Measurements from ENCODE around the gene GNRH2. TPM values are rescaled to one million over a fixed set of nuclear protein-coding genes. Genes with fewer than 3 reads are reported as not detected.
A peak's percentile ranks its signal among the peaks of the same experiment; 100 is the strongest.

The GNRH2 gene
- total RNA-seq (2022) (0.74 TPM in 1 of 2 replicates, not detected in the other), Bru-seq, nascent RNA (percentile 50 among the genes with signal in this experiment), BruChase-seq, experiment 1, labeled RNA remaining after a 2-hour chase (percentile 43 among the genes with signal in this experiment), BruChase-seq, experiment 2, labeled RNA remaining after a 6-hour chase (percentile 42 among the genes with signal in this experiment)
- long read RNA-seq: 0 reads

GRCh38 chr20:3043322-3043721 lies at the start of gene GNRH2:
TSS of gene GNRH2 (plus strand) at chr20:3043622. CDS start at chr20:3044415, 793 bp downstream.
- Histone ChIP-seq H3K36me3 (ENCODE audit: control insufficient read depth, insufficient read depth, low read length) (peaks cover 6% of the 10 kb centered on the region), H3K4me1 (peaks cover 14% of the 10 kb centered on the region), H3K27me3 (replicated peaks; ENCODE audit: control insufficient read depth, insufficient read depth, low read length) (no peaks in the 10 kb centered on the region), H3K4me3 (ENCODE audit: low read depth, low read length) (peak within 1 kb of the TSS; percentile 96; the same call in 1 of the 2 replicates), H3K9me3 (no peaks in the 10 kb centered on the region)
- no peak for TF ChIP-seq CTCF (IDR thresholded peaks at IDR 0.05; ENCODE audit: insufficient read depth in 1 of 2, low read depth in 1 of 2, low read length in 1 of 2, severe bottlenecking in 1 of 2, unreplicated experiment in 1 of 2)
- H3K36me3 Mint-ChIP-seq (ENCODE audit: insufficient read depth, unreplicated experiment): peaks cover 60% of the 10 kb centered on the region
- peaks cover 17% of the 10 kb centered on the region for H3K4me1 Mint-ChIP-seq (ENCODE audit: low read depth, unreplicated experiment)
- DNase-seq: no peak
- no TSS peak for BruUV-seq (replicated peaks)
- H3K27me3 Mint-ChIP-seq (ENCODE audit: insufficient read depth, unreplicated experiment): no peaks in the 10 kb centered on the region
- H3K27ac Mint-ChIP-seq (ENCODE audit: unreplicated experiment): peak within 1 kb of the TSS; percentile 63
- POLR2A ChIA-PET: no interaction called here
- no peaks in the 10 kb centered on the region for H3K9me3 Mint-ChIP-seq (ENCODE audit: unreplicated experiment)
- CTCF ChIA-PET: no interaction called here
- intact Hi-C loops (cut with micrococcal nuclease; ENCODE audit: unreplicated experiment): no loop called here
- H3K4me3 Mint-ChIP-seq (ENCODE audit: unreplicated experiment): peak within 1 kb of the TSS; percentile 83

DNA sequence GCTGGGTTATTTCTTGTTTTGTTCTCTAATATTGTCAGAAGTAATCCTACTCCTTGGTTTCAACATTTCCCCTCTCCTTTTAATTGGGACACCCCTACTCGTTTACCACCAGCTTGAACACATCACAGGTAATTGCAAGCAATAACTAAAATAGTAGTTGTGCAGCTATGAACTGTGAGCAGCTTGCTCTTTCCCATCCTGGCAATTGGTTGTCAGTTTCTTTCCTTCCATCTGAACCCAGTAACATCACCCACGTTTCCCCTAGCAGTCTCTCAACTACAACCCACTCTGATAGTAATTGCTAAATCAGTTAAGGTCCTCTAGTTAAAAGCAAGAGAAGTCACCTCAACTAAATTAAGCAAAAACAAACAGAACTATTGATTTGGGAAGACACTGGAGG lies 47.6 kb upstream of the GNRH2 start:
- Histone ChIP-seq H3K36me3 (ENCODE audit: control insufficient read depth, insufficient read depth, low read length) (no peaks in the 10 kb centered on the region), H3K4me1 (no peaks in the 10 kb centered on the region), H3K4me3 (ENCODE audit: low read depth, low read length) (no peak overlapping the region), H3K27me3 (replicated peaks; ENCODE audit: control insufficient read depth, insufficient read depth, low read length) (no peaks in the 10 kb centered on the region), H3K9me3 (no peaks in the 10 kb centered on the region)
- POLR2A ChIA-PET: no interaction called here
- H3K27me3 Mint-ChIP-seq (ENCODE audit: insufficient read depth, unreplicated experiment): no peaks in the 10 kb centered on the region
- no peak for TF ChIP-seq CTCF (IDR thresholded peaks at IDR 0.05; ENCODE audit: insufficient read depth in 1 of 2, low read depth in 1 of 2, low read length in 1 of 2, severe bottlenecking in 1 of 2, unreplicated experiment in 1 of 2)
- H3K4me1 Mint-ChIP-seq (ENCODE audit: low read depth, unreplicated experiment): no peaks in the 10 kb centered on the region
- CTCF ChIA-PET: no interaction called here
- no peak for DNase-seq
- peaks cover 41% of the 10 kb centered on the region for H3K36me3 Mint-ChIP-seq (ENCODE audit: insufficient read depth, unreplicated experiment)
- intact Hi-C loops (cut with micrococcal nuclease; ENCODE audit: unreplicated experiment): no loop called here
- BruUV-seq (replicated peaks): no TSS peak
- no peak overlapping the region for H3K4me3 Mint-ChIP-seq (ENCODE audit: unreplicated experiment)
- H3K27ac Mint-ChIP-seq (ENCODE audit: unreplicated experiment): no peak overlapping the region
- H3K9me3 Mint-ChIP-seq (ENCODE audit: unreplicated experiment): no peaks in the 10 kb centered on the region

GRCh38 chr20:2998728-2999127 lies 44.7 kb upstream of the GNRH2 start:
- intact Hi-C loops (cut with micrococcal nuclease; ENCODE audit: unreplicated experiment): no loop called here
- Histone ChIP-seq H3K9me3 (no peaks in the 10 kb centered on the region), H3K4me3 (ENCODE audit: low read depth, low read length) (no peak overlapping the region), H3K36me3 (ENCODE audit: control insufficient read depth, insufficient read depth, low read length) (no peaks in the 10 kb centered on the region; the same call in 1 of the 2 replicates), H3K27me3 (replicated peaks; ENCODE audit: control insufficient read depth, insufficient read depth, low read length) (no peaks in the 10 kb centered on the region), H3K4me1 (no peaks in the 10 kb centered on the region)
- CTCF ChIA-PET: no interaction called here
- BruUV-seq (replicated peaks): no TSS peak
- peaks cover 21% of the 10 kb centered on the region for H3K36me3 Mint-ChIP-seq (ENCODE audit: insufficient read depth, unreplicated experiment)
- POLR2A ChIA-PET: no interaction called here
- no peak for DNase-seq
- no peaks in the 10 kb centered on the region for H3K9me3 Mint-ChIP-seq (ENCODE audit: unreplicated experiment)
- no peaks in the 10 kb centered on the region for H3K27me3 Mint-ChIP-seq (ENCODE audit: insufficient read depth, unreplicated experiment)
- no peak overlapping the region for H3K27ac Mint-ChIP-seq (ENCODE audit: unreplicated experiment)
- TF ChIP-seq CTCF (IDR thresholded peaks at IDR 0.05; ENCODE audit: insufficient read depth in 1 of 2, low read depth in 1 of 2, low read length in 1 of 2, severe bottlenecking in 1 of 2, unreplicated experiment in 1 of 2): no peak
- H3K4me3 Mint-ChIP-seq (ENCODE audit: unreplicated experiment): no peak overlapping the region
- no peaks in the 10 kb centered on the region for H3K4me1 Mint-ChIP-seq (ENCODE audit: low read depth, unreplicated experiment)

Data from Caco-2 (cell line).